Hippocampal formation (tissue), 2 donors: ENCODE data around the gene TAS2R3.
A peak's percentile ranks its signal among the peaks of the same experiment; 100 is the strongest.

Experiments
- DNase-seq, 2 donors: peaks; one replicate each; lab custom pipeline; 2025; lab: John Stamatoyannopoulos, UW

TAS2R3 gene

GRCh38 chr7:141785706-141786552 is 22.0 kb downstream of the TAS2R3 start:
- DNase-seq, result peak in 1 of 2 donors; percentile 63

DNA sequence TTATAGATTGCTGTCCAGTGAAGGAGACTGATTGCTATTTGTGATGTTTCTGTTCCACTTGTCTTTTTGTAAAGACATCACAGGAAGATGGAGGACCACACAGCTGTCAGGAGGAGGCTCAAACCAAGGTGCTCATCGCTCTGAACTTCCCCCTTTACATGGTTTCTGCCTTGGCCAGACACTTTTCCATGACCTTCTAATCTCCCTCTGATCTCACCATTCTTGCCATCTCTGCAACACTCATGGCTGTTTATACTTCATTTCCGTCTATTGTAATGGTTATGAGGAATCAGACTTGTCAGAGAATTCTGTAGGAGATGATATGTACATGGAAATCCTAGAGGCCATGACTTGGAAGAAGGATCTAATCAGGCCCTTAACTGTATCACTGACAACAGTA is 24.4 kb downstream of the TAS2R3 start:
- DNase-seq, result no peak

- no peak for DNase-seq
Observed at GRCh38 chr7:141789917-141790316, 26.0 kb downstream of the TAS2R3 start, which contains the start of gene TAS2R5. Gene TAS2R5 (plus strand): TSS chr7:141790217. CDS start chr7:141790362, 145 bp downstream.

DNA sequence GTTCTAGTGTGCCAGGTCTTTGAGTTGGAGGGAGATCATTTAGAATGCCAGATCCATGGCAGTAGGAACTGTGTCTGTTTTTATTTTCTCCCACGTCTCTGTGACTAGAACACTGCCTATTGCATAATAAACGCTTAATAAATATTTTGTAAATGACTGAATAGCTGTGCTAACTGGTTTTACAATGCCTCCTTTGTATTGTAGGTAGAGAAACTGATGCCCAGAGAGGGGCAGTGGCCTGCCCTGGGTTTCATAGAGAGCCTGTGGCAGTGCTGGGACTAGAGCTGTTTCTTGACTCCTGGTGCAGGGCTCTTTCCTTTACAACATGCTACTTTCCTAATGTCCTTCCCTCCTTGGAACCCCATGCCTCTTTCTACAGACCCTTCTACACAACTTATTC is 28.6 kb downstream of the TAS2R3 start:
- DNase-seq, result no peak
